Forelimb muscle (tissue), 1 donor: ENCODE data around the gene CTAGE4. TPM values are rescaled to one million over a fixed set of nuclear protein-coding genes. Genes with fewer than 3 reads are reported as not detected.
"Not testable (repeated sequence)": the region's sequence is repeated elsewhere in the genome, so short reads cannot be mapped to it uniquely, and the experiment has no call there.

Source experiments
- DNase-seq: peaks from one replicate; pipeline ENCODE4 v3.0.0-alpha.2; 2013; ENCODE audit warnings: low read depth
- polyA plus RNA-seq: library from polyadenylated mRNA; unstranded; fragments of 120-200 nt; gene quantifications from one replicate; pipeline ENCODE4 v1.2.1, GENCODE V29; 2013; ENCODE audit not compliant: insufficient read length

The CTAGE4 gene
- polyA plus RNA-seq, 1 donor = not detected

DNA sequence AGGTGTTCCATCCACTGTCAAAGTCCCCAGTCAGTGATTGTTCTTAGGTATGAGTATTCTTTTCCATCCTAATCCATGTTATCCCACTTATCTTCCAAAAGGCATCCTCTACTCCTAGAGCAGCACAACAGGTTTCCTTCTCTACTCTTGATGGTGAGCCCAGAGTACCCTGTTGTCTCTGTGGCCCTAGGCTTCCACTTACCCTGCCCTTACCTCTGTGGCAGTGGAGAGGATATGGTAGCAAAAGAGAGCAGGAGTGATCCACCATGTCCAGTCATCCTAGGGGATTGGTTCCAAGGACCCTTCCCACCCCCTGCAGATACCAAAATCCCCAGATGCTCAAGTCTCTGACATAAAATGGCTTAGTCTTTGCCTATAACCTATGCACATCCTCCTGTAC lies 33.9 kb downstream of the CTAGE4 start:
- DNase-seq = not testable (repeated sequence)

DNA sequence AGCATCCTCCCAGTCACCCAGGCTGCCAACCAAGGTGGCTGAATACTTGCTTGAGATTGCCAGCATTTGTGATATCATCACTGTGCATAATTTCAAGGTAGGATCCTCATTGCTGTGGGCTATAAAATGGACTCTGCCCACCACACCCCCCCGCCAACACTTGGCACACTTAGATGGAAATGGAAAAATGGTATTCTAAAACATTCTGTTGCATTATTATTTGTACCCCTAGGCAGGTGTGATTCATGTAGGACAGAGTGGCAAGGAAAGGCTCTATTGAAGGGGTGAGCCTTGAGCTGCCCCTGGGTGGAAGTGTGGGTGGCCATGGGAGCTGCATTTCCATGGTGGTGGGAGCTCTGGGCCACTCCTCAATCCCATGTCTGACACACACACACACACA lies 35.3 kb downstream of the CTAGE4 start:
- not testable (repeated sequence) for DNase-seq

DNA sequence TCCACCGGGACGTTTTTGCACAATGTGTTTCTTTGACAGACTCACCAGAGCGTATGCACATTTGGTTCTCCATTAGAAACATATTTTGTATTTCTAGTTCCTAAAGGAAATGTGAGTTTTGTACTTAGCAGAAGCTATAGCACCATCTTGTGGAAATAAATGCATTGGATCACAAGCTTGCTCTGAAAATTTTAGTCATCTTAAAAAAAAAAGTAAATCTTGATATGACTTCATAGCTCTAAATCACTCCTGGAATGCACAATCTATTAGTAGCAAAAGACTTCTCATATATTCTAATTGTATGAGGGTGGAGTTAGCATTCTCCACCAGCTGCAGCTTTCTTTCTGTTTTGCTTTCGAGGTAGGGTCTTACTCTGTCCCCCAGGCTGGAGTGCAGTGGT lies 35.9 kb downstream of the CTAGE4 start:
- not testable (repeated sequence) for DNase-seq

DNA sequence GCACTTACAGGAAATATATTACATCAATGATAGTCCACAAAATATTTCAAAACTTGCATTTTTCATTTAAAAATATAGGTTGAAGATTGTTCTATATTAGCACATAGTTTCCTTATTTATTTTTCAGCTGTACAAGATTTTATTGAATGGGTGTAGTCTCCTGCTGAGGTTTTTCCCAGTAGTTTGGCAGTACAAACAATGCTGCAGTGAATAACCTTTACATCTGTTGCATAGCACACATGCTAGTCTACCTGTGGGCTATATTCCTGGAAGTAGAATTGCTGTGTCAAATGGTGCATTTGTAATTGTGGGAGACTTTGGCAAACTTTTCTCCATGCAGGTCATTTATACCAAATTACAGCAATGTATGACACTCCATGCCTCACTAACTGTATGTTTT lies 37.3 kb downstream of the CTAGE4 start:
- DNase-seq = not testable (repeated sequence)

DNA sequence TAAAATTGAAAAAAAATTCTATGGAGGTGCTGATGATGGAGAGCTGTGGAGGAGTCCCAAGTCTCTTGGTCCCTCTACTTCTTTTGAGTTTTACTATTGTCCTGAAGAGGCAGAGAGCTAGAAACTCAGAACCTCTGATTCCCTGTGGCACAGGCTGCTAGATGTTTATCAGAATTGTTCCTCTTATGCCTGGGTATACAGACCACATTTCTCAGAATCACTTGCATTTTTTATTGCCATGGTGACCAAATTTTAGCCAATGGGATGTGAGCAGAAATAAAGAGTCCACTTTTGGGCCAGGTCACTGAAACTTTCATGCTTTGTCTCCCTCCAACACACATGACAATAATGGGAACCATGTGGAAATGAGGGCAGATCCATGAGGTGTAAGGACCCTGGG lies 40.4 kb downstream of the CTAGE4 start:
- not testable (repeated sequence) for DNase-seq

DNA sequence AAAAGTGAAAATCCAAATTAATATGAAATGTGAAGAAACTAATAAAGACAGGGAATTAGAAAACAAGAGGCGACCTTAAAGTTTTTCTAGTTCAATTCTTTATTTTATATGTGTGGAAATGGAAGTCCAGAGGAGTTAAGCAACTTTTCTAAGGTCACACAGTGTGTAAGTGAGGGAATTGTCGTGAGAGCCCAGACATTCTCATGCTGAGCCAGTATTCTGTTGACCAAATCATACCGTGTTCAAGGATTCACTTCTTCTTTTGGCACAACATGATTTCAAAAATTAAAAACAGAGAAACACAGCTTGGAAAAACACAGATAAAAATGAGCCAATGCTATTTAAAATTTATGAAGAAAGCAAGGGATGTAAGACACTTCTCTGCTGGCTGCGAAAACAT lies 43.6 kb downstream of the CTAGE4 start:
- DNase-seq = not testable (repeated sequence)

DNA sequence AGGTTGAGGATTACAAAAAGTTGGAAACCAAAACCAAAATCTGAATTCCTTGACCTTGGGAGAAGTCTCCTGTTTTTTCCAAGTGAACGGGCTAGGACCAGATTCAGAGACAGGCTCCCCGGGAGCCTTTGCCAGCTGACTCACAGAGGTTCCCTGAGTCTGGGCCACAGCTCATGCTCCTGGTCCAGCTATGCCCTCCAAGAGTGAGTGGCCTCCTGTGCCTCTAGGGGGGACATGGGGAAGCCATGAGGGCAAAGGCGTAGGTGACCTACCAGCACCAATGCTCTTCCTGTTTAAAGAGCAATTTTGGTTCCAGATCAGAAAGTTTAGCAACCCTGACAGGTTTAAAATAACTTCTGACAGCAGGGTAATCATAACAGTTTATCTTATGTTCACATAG lies 45.5 kb downstream of the CTAGE4 start:
- not testable (repeated sequence) for DNase-seq

DNA sequence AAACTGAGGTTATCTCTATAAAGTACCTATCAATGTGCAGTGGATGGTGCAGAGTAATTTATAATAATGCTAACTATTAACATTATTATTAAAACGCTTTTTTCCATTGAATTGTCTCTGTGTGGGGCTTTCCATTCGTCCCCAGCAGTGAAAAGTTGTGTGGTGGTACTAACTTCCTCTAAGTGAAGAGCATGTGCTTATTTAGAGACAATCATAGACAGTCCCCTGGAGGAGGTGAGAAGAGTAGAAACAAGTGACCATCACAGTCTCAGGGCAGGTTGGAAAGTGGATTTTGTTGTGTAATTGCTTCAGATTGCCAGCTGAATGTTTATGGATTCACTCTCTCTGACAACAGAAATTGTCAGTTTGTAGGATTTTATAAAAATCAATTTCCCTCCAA lies 47.8 kb downstream of the CTAGE4 start:
- not testable (repeated sequence) for DNase-seq

DNA sequence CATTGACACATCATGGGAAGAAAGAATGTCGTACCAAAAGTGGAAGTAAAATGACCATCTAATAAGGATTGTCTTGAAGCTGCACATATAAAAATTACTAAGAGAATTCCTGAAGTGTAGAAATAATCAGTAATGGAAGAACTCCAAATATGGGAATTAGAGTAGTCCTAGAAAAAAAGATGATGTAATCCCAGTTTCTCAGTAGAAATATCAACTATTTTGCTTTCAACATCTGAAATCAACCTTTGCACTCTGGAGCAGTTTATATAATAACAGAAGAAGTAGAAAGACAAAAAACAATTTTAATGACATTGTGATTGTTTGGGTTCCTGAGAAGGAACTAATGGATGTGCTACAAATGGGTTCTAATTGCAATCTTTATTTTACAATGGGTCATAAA lies 49.8 kb downstream of the CTAGE4 start:
- DNase-seq = not testable (repeated sequence)

Other genes with a start within 250 kb of the CTAGE4 start
- gene OR2F2, start 248.2 kb upstream of the CTAGE4 start, polyA plus RNA-seq = not detected
- not detected for gene OR2F1, start 228.6 kb upstream of the CTAGE4 start, polyA plus RNA-seq
- gene OR6B1, start 183.1 kb upstream of the CTAGE4 start, polyA plus RNA-seq = not detected
- not detected for gene OR2A5, start 134.5 kb upstream of the CTAGE4 start, polyA plus RNA-seq
- not detected for gene OR2A25, start 113.7 kb upstream of the CTAGE4 start, polyA plus RNA-seq
- gene OR2A12, start 97.2 kb upstream of the CTAGE4 start, polyA plus RNA-seq = 0.09 TPM
- gene OR2A2, start 73.9 kb upstream of the CTAGE4 start, polyA plus RNA-seq = not detected
- not detected for gene OR2A14, start 60.3 kb upstream of the CTAGE4 start, polyA plus RNA-seq
- 1.2 TPM for gene ARHGEF35, start 12.4 kb downstream of the CTAGE4 start, polyA plus RNA-seq
- 0.34 TPM for gene OR2A42, start 56.1 kb downstream of the CTAGE4 start, polyA plus RNA-seq
- 1.5 TPM for gene OR2A7, start 81.3 kb downstream of the CTAGE4 start, polyA plus RNA-seq
- gene CTAGE8, start 85.8 kb downstream of the CTAGE4 start, polyA plus RNA-seq = 0.75 TPM
- gene OR2A1, start 129.0 kb downstream of the CTAGE4 start, polyA plus RNA-seq = 0.63 TPM
- gene ARHGEF5, start 171.9 kb downstream of the CTAGE4 start, polyA plus RNA-seq = 2.5 TPM
- gene NOBOX, start 220.2 kb downstream of the CTAGE4 start, polyA plus RNA-seq = not detected